HG03159 (cell line): Measurements from ENCODE around the gene HEG1.
A peak's percentile ranks its signal among the peaks of the same experiment; 100 is the strongest.

Experiments used
- ATAC-seq: cut with Tn5 transposase; IDR thresholded peaks from one replicate; pipeline ENCODE4 v1.9.1; 2021; ENCODE audit warnings: mild to moderate bottlenecking, moderate library complexity; ENCODE audit not compliant: unreplicated experiment

The HEG1 gene

GRCh38 chr3:125051715-125052581, 3.8 kb downstream of the HEG1 start:
- no peak for ATAC-seq

- no peak for ATAC-seq
Observed at GRCh38 chr3:125051205-125051604, 4.6 kb downstream of the HEG1 start.

- ATAC-seq = no peak
Observed at GRCh38 chr3:125050488-125051090, 5.2 kb downstream of the HEG1 start.

- ATAC-seq = no peak
Observed at GRCh38 chr3:125048282-125048681, 7.5 kb downstream of the HEG1 start.

DNA sequence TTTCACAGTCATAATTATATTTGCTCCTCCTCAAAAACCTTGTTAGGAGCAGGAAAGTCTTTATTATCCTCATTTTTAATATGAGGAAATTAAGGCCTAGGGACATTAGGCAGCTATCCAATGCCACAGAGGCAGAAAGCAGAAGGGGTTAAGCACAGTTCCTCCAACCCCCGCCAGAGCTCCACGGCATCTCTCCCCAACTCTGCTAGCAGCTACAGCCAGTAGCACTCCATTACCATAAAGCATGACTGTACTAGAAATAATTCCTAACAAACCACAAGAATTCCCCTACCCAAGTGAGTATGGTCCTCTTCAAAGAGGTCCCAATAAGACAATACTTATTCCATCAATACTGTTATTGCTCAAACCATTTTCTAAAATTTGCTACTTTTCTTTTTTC, 9.8 kb downstream of the HEG1 start:
- no peak for ATAC-seq

DNA sequence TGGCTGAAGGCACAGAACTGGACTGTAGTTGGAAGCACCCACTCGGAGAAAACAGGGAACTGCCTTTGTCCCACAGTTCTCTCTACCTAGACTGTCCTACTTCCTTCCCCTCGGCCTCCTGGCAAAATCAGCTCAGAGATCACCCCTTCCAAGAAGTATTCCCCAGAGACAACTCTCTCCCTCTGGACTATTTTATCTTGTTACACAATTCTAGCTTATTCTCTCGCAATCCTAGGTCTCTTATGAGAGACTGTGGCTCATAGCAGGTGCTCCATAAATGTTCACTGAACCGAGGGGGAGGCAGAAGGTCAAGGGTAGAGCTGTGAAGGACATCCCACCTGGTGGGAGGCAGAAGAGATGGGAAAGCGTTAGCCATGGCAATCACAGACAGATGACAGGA, 10.6 kb downstream of the HEG1 start:
- ATAC-seq = no peak

GRCh38 chr3:125043599-125044151, 12.1 kb downstream of the HEG1 start:
- ATAC-seq = no peak

DNA sequence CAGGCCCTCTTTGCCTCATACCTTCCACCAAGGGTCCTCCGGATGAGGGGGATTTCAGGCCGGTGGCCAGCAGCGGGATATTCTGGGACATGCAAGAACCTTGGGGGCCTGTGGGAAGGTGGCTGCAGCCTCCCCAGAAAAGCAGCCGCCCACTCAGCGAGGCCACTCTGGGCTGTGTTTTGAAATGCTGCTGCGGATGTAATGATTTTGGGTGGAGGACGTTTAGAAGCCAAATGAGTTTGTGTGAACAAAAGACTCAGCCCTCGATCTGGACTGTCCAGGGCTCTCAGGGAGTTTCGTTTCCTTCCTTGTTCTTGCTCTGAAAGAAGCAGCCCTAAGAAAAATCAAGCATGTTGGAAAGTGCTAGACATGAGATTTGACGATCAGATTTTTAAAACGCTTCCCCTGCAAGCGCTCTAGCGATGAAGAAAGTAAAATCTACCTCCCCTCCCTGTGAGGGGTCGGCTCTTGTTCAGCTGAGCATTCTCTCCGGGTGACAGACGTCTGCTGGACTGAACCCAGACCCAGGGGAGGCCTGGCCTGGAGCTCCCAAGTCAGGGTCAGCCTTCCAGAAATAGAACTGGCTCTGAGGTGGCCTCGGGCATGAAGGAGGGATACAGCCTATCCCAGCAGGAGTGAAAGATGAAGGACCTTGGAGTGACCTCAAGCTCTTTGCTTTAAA, 12.9 kb downstream of the HEG1 start:
- ATAC-seq = no peak

DNA sequence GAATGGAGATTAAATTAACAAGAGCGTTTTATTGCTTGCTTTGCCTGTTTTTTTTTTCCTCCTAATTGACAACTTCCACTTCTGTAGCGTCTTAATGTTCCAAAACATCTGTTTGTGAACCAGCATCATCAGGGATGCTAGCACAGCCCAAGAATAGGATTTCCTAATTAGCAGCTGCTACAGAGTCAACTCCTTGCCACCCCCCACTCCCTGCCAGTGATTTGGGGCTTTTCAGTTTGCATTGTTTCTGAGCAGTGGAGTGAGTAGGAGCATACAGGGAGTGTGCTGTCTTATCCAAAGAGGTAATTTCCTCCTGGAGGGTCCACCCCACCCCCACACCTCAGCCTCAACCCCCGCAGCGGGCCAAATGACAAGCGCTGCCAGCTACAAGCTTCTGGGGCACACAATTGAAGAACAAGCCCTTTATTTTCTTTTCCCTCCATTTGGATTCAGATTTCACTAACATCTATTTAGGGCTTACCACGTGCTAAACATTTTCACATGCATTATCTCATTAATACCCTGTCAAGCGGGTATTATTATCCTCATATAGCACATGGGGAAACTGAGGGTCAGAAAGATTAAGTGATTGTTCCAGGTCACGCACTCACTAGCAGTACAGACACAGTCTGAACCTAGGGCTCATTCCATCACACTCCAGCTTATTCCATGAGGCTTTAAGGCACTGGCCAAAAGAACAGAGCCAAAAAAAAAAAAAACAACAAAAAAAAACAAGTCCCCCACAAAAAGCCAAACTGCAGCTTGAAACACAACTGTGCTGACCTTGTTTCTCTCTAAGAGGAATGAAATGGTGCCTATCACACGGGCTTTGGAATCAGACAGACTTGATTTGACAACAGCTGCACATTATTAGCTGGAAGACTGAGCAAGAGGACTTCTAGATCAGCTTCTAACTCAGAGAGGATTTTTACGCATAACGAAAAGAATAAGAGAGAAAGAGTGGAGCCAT, 16.4 kb downstream of the HEG1 start:
- ATAC-seq = no peak

DNA sequence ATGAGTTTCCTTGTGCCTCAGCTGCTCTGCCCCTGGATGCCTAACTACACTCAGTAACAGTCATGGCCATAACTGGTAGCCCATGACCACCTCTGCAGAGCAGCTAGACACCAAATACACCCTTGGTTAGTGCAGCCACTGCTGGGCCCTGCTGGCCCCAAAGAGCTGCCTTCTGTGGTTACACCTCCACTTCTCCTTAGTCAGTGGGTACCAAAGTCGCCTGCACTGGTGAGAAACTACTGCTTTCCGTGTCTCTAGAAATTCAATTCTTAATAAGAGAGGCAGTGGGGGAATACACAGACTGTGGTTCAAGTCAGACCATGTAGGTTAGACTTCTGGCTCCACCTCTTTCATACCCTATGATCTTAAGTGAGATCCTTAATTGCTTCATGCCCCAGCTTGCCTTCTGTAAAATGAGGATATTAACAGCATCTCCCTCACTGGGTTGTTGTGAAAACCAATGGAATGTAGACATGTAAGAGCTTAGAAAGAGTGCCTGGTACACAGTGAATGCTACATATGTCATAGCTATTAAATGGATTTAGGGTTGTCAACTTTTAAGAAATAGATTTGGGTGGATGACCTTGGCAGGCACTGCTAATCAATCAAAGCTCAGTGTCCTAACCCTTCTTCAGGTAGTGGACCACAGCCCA, 18.2 kb downstream of the HEG1 start:
- ATAC-seq = no peak

GRCh38 chr3:125035217-125035616, 20.6 kb downstream of the HEG1 start:
- peak; percentile 67 for ATAC-seq

DNA sequence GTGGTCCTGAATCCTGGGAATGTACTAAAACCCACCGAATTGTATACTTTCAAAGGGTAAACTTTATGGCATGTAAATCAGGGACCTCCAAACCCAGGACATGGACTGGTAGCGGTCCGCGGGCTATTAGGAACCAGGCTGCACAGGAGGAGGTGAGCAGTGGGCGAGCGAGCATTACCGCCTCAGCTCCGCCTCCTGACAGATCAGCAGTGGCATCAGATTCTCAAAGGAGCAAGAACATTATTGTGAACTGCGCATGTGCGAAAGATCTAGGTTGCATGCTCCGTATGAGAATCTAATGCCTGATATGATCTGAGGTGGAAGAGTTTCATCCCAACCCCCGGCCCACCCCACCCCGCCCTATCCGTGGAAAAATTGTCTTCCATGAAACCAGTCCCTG, 22.2 kb downstream of the HEG1 start:
- ATAC-seq = no peak

GRCh38 chr3:125033135-125033534, 22.7 kb downstream of the HEG1 start:
- ATAC-seq = no peak

- no peak for ATAC-seq
Observed at GRCh38 chr3:125032683-125033082, 23.1 kb downstream of the HEG1 start.

GRCh38 chr3:125032100-125032643, 23.6 kb downstream of the HEG1 start:
- no peak for ATAC-seq

GRCh38 chr3:125031544-125031943, 24.3 kb downstream of the HEG1 start:
- ATAC-seq = no peak

DNA sequence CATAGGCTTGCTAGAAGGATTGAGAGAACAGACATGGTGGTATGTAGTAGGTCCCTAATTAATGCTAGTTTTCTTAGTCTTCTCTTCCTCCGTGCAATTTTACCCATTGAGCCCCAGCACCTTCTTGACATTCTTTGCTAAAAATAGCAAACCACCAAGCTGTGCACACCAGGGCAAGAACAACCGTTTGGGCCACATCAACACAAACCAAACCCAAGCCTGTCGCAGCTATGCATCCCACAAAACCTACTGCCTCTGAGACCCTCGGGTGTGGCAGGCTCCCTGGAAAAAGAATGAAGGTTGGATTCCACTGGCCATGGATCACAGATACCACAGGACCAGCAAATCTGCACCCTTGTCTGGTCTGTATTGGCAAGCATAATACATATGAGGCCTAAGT, 27.1 kb downstream of the HEG1 start:
- no peak for ATAC-seq

DNA sequence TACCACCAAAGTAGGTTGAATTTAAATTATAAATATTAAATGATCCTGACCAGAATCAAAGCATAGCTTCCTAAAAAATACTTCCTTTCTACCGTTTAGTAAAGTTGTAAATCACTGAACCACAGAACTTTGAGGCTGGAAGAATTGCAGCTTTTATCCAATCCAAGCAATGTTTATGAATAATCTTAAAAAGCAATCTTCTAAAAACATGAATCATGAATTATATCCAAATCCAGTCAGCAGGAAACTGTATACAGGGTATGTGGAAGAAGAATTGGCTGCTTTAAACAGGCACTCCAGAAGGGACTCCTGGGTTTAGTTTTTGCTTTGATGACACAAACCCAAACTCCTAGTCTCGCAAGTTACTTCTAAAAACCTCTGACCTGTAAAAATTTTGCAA, 30.2 kb downstream of the HEG1 start:
- no peak for ATAC-seq

GRCh38 chr3:125024817-125025216, 31.0 kb downstream of the HEG1 start:
- ATAC-seq = no peak
